Measurements from ENCODE around the gene JMJD1C.
"Not testable (repeated sequence)": the region's sequence is repeated elsewhere in the genome, so short reads cannot be mapped to it uniquely, and the experiment has no call there.

JMJD1C gene

DNA sequence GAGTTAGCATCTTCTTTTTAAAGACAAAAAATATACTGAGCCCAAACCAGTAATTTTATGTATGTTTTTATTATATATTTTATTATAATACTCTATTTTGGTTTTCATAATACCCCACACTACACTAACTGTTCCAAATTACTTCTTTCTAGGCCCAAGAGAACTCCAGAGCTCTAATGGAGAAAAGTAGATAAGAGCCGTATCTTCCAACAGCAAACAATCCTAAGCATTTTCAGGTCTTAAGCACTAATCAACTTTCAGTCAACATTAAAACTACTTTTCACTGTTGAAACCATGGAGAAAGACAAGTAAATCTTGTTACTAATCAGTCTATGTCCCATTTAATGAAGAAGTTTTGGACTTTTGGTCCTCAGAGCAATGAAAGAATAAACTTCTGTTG is 55.1 kb downstream of the JMJD1C start:
- in situ Hi-C loops (cut with MboI; ENCODE audit: low sequenced_read_pairs) = no loop called here

- in situ Hi-C loops (cut with MboI; ENCODE audit: low sequenced_read_pairs) = no loop called here
Observed at GRCh38 chr10:63409465-63410027, 56.2 kb downstream of the JMJD1C start.

DNA sequence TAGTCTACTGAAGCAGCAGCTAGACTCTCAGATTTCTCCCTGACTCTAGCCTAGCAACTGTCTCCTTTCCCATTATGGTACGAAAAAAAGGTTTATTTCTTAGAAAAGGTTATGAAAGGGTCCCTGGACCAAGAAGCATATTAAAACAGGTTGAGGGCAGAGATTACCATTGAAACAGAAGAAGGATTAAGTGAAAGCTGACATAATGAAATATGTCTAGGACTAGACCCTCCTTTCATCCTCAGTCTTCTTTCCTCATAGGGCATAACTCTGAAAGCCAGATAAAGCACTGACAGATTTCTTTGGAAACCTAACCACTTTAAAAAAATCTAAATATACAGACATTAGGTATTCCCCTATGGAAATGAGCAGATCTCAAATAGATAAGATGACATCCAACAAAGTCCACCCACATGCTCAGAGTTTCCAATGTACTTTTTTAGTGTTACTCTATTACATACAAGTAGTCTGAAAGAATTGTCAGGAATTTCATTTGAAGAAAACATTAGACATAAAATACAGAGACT is 58.6 kb downstream of the JMJD1C start:
- in situ Hi-C loops (cut with MboI; ENCODE audit: low sequenced_read_pairs) = no loop called here

GRCh38 chr10:63396133-63396761 is 69.5 kb downstream of the JMJD1C start:
- in situ Hi-C loops (cut with MboI; ENCODE audit: low sequenced_read_pairs) = no loop called here

DNA sequence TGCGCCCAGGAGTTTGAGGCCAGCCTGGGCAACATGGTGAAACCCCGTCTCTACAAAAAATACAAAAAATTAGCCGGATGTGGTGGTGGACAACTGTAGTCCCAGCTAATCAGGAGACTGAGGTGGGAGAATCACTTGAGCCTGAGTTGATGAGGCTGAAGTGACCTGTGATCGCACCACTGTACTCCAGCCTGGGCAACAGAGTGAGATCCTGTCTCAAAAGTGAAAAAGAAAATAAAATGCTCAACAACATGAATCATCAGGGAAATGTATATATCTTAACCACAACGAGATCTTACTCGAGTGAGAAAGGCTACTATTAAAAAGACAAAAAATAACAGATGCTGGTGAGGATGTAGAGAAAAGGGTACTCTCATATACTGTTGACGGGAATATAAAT is 72.7 kb downstream of the JMJD1C start:
- in situ Hi-C loops (cut with MboI; ENCODE audit: low sequenced_read_pairs) = no loop called here

DNA sequence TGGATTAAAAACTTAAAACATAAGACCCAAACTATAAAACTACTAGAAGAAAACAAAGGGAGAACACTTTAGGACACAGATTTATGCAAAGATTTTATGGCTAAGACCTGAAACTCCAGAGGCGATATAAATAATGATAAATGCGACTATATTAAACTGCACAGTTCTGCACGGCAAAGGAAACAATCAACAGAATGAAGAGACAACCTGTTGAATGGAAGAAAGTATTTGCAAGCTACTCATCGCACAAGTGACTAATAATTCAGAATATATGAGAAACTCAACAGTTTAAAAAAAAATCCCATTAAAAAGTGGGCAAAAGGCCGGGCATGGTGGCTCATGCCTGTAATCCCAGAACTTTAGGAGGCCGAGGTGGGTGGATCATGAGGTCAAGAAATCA is 73.6 kb downstream of the JMJD1C start:
- in situ Hi-C loops (cut with MboI; ENCODE audit: low sequenced_read_pairs) = no loop called here

- in situ Hi-C loops (cut with MboI; ENCODE audit: low sequenced_read_pairs) = no loop called here
Observed at GRCh38 chr10:63391812-63392211, 74.0 kb downstream of the JMJD1C start.

- in situ Hi-C loops (cut with MboI; ENCODE audit: low sequenced_read_pairs) = no loop called here
Observed at GRCh38 chr10:63390521-63390920, 75.3 kb downstream of the JMJD1C start.

- in situ Hi-C loops (cut with MboI; ENCODE audit: low sequenced_read_pairs) = no loop called here
Observed at GRCh38 chr10:63388421-63389031, 77.3 kb downstream of the JMJD1C start.

GRCh38 chr10:63385254-63385653 is 80.5 kb downstream of the JMJD1C start:
- in situ Hi-C loops (cut with MboI; ENCODE audit: low sequenced_read_pairs) = no loop called here

- in situ Hi-C loops (cut with MboI; ENCODE audit: low sequenced_read_pairs) = no loop called here
Observed at GRCh38 chr10:63384675-63385074, 81.1 kb downstream of the JMJD1C start.

DNA sequence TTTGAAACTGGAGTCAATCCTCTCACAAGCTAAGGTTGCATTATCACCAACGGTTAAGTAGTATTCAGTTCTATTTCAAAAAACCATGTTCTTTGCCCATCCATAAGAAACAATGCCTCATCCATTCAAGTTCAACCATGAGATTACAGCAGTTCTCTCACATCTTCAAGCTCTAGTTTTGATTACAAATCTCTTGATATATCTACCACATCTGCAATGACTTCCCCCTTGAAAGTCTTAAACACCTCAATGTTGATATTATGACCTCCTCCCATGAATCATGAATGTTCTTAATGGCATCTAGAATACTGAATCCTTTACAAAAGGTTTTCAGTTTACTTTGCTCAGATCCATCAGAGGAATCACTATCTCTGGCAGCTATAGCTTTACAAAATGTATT is 81.8 kb downstream of the JMJD1C start:
- in situ Hi-C loops (cut with MboI; ENCODE audit: low sequenced_read_pairs) = no loop called here

- in situ Hi-C loops (cut with MboI; ENCODE audit: low sequenced_read_pairs) = no loop called here
Observed at GRCh38 chr10:63383141-63383540, 82.6 kb downstream of the JMJD1C start.

GRCh38 chr10:63382066-63382465 is 83.7 kb downstream of the JMJD1C start:
- in situ Hi-C loops (cut with MboI; ENCODE audit: low sequenced_read_pairs) = no loop called here

- in situ Hi-C loops (cut with MboI; ENCODE audit: low sequenced_read_pairs) = not testable (repeated sequence)
Observed at GRCh38 chr10:63377305-63377661, 88.5 kb downstream of the JMJD1C start.

- in situ Hi-C loops (cut with MboI; ENCODE audit: low sequenced_read_pairs) = no loop called here
Observed at GRCh38 chr10:63376560-63377304, 89.0 kb downstream of the JMJD1C start.

DNA sequence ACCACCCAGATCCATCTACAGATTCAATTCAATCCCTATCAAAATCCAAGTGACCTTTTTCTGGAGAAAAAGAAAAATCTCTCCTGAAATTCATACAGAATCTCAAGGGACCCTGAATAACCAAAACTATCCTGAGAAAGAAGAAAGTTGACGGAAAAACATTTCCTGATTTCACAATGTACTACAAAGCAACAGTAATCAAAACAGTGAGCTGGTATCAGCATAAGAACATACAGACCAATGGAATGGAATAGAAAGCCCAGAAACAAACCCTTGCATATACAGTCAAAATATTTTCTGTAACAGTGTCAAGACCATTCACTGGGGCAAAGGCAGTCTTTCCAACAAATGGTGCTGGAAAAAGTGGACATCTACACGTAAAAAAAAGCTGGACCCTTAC is 89.9 kb downstream of the JMJD1C start:
- in situ Hi-C loops (cut with MboI; ENCODE audit: low sequenced_read_pairs) = no loop called here

DNA sequence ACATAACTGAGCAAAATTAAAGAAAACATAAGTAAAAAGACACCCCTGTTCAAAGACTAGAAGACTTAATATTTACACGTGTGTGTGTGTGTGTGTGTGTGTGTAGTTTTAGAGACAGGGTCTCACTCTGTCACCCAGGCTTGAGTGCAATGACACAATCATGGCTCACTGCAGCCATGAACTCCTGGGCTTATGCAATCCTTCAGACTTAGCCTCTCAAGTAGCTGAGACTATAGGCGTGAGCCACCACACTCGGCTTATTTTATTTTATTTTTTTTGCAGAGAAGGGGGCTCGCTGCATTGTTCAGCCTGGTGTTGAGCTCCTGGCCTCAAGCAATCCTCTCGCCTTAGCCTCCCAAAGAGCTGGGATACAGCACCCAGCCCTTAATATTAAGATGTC is 90.3 kb downstream of the JMJD1C start:
- in situ Hi-C loops (cut with MboI; ENCODE audit: low sequenced_read_pairs) = no loop called here

GRCh38 chr10:63374991-63375390 is 90.8 kb downstream of the JMJD1C start:
- in situ Hi-C loops (cut with MboI; ENCODE audit: low sequenced_read_pairs) = no loop called here

- in situ Hi-C loops (cut with MboI; ENCODE audit: low sequenced_read_pairs) = no loop called here
Observed at GRCh38 chr10:63373176-63373575, 92.6 kb downstream of the JMJD1C start.

DNA sequence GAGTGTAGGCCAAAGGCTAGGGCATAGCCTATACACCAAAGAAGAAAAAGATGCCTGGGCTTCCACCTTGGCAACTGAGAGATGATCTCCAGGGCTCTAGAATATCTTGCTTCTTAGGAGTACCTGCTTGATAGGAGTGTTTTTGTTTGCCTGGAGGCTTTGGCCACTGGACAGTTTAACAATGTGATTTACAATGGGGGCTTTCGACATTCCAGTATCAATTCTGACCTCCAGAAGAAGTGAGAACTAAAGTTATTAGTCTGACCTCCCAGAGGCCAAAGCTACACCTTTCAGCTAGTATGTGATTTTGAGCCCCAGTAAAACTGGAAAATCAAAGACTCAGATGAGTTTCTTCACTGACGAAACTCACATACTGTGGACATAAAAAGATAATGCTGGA is 96.1 kb downstream of the JMJD1C start:
- in situ Hi-C loops (cut with MboI; ENCODE audit: low sequenced_read_pairs) = no loop called here

DNA sequence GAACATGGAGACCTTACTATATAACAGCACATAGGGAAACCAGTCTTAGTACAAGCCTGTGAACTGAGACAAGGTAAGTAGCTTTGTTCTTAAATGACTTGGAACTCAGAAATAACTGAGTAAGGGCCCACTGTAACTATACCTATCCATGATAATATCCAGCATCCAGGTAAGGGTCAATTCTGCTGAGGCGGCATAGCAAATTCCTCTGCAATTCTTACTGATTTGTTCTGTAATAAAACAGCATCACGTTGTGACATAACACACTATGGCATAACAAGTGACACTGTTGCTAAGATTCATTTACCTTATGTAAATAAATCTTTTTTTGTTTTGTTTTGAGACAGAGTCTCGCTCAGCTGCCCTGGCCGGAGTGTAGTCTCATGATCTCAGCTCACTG is 97.4 kb downstream of the JMJD1C start:
- in situ Hi-C loops (cut with MboI; ENCODE audit: low sequenced_read_pairs) = no loop called here
